HepG2 (cell line): ENCODE measurements around the gene CNOT8.

ENCODE experiments used
- DBP ChIP-seq: sonication (generic); formaldehyde crosslinking; IDR thresholded peaks from 2 replicates; pipeline ENCODE4 v1.4.0; 2020; ENCODE audit warnings: missing genetic modification reagents; ENCODE audit errors: not compliant biosample characterization
- FOXK2 ChIP-seq: fragments of 450-650 bp; IDR thresholded peaks from 2 replicates; pipeline ENCODE4 v1.6.1; 2016
- ZFX ChIP-seq: sonication (generic); formaldehyde crosslinking; IDR thresholded peaks from 2 replicates; pipeline ENCODE4 v1.4.0; 2020; ENCODE audit warnings: mild to moderate bottlenecking, low read depth, missing genetic modification reagents, moderate library complexity
- ZNF263 ChIP-seq: sonication (generic); formaldehyde crosslinking; IDR thresholded peaks from 2 replicates; pipeline ENCODE4 v1.4.0; 2020; ENCODE audit warnings: missing genetic modification reagents
- ZNF44 ChIP-seq: sonication (generic); formaldehyde crosslinking; IDR thresholded peaks from 2 replicates; pipeline ENCODE4 v1.5.1; 2020; ENCODE audit warnings: mild to moderate bottlenecking, missing genetic modification reagents
- ZNF512B ChIP-seq: sonication (generic); formaldehyde crosslinking; IDR thresholded peaks from 2 replicates; pipeline ENCODE4 v1.5.1; 2020; ENCODE audit warnings: missing genetic modification reagents, mild to moderate bottlenecking, borderline replicate concordance
- ZNF646 ChIP-seq: sonication (generic); formaldehyde crosslinking; IDR thresholded peaks from 2 replicates; pipeline ENCODE4 v1.9.0; 2021; ENCODE audit warnings: mild to moderate bottlenecking, missing genetic modification reagents
- ZZZ3 ChIP-seq: sonication (generic); formaldehyde crosslinking; IDR thresholded peaks from 2 replicates; pipeline ENCODE4 v1.4.0; 2020; ENCODE audit warnings: missing genetic modification reagents, mild to moderate bottlenecking, borderline replicate concordance

- TF ChIP-seq ZNF646 (CRISPR knock-in tag) (no peak), DBP (no peak), ZNF263 (CRISPR knock-in tag) (no peak), ZZZ3 (CRISPR knock-in tag) (no peak), FOXK2 (no peak), ZNF512B (CRISPR knock-in tag) (no peak), ZFX (CRISPR knock-in tag) (no peak), ZNF44 (CRISPR knock-in tag) (no peak)
These were observed 795 bp downstream of the CNOT8 start for GRCh38 chr5:154858972-154859871.
